OCI-LY1 (cell line): Measurements from ENCODE around the gene NEGR1.

Experiments used
- EZH2 ChIP-seq: fragments of 200-600 bp; sonication (generic), shearing (Covaris generic); IDR thresholded peaks from 2 replicates; pipeline ENCODE4 v1.8.0; 2017; ENCODE audit warnings: borderline replicate concordance, mixed run types, mild to moderate bottlenecking, antibody characterized with exemption, low read length, moderate library complexity, mixed read lengths
- TF ChIP-seq, protein P1 (sequence below): fragments of 200-600 bp; sonication (generic), shearing (Covaris generic); IDR thresholded peaks from 2 replicates; pipeline ENCODE4 v1.5.1; 2017; ENCODE audit warnings: mild to moderate bottlenecking, antibody characterized with exemption, low read length, moderate library complexity, mixed read lengths

DNA sequence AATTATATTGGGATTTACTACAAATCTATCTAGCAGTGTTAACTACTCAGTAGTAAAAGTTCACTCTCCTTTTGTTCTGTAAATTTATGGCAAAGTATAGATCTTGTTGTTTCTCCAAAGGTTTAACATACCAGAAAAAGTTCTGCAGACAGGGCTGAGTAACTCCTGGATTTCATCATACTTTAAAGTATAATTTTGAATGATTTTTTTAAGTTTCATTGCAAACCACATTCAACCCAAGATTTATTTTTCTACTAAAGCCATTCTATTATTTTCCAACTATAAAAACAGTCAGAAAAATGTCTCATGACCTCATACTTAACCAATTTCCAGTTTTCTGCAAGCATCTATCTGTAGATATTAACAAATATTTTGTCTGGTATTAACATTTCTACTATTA is 615.7 kb downstream of the NEGR1 start:
- TF ChIP-seq, protein P1, sequence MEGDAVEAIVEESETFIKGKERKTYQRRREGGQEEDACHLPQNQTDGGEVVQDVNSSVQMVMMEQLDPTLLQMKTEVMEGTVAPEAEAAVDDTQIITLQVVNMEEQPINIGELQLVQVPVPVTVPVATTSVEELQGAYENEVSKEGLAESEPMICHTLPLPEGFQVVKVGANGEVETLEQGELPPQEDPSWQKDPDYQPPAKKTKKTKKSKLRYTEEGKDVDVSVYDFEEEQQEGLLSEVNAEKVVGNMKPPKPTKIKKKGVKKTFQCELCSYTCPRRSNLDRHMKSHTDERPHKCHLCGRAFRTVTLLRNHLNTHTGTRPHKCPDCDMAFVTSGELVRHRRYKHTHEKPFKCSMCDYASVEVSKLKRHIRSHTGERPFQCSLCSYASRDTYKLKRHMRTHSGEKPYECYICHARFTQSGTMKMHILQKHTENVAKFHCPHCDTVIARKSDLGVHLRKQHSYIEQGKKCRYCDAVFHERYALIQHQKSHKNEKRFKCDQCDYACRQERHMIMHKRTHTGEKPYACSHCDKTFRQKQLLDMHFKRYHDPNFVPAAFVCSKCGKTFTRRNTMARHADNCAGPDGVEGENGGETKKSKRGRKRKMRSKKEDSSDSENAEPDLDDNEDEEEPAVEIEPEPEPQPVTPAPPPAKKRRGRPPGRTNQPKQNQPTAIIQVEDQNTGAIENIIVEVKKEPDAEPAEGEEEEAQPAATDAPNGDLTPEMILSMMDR, result no peak
- TF ChIP-seq EZH2, result no peak
